GM21360 (cell line): ENCODE results near the gene HCRT.
A peak's percentile ranks its signal among the peaks of the same experiment; 100 is the strongest.
"Not testable (repeated sequence)": the region's sequence is repeated elsewhere in the genome, so short reads cannot be mapped to it uniquely, and the experiment has no call there.

Experiments
- ATAC-seq: cut with Tn5 transposase; IDR thresholded peaks from one replicate; pipeline ENCODE4 v1.9.1; 2021; ENCODE audit warnings: mild to moderate bottlenecking, moderate library complexity; ENCODE audit not compliant: unreplicated experiment

Gene HCRT

GRCh38 chr17:42198897-42199296 is 13.6 kb upstream of the HCRT start:
- ATAC-seq, result no peak

- ATAC-seq, result no peak
Observed at GRCh38 chr17:42197564-42198156, 12.4 kb upstream of the HCRT start.

GRCh38 chr17:42193969-42194899 is 9.0 kb upstream of the HCRT start, which contains the start of gene GHDC:
GHDC (minus strand) TSS chr17:42194494; CDS start chr17:42193581, 913 bp downstream.
- ATAC-seq, result peak; percentile 68

- no peak for ATAC-seq
Observed at GRCh38 chr17:42193216-42193968, 8.1 kb upstream of the HCRT start.

GRCh38 chr17:42192189-42193126 is 7.2 kb upstream of the HCRT start:
- no peak for ATAC-seq

GRCh38 chr17:42191275-42191608 is 6.0 kb upstream of the HCRT start:
- no peak for ATAC-seq

GRCh38 chr17:42190491-42191274 is 5.4 kb upstream of the HCRT start:
- no peak for ATAC-seq

- ATAC-seq, result no peak
Observed at GRCh38 chr17:42189651-42189965, 4.4 kb upstream of the HCRT start.

GRCh38 chr17:42188749-42189650 is 3.7 kb upstream of the HCRT start:
- no peak for ATAC-seq

- no peak for ATAC-seq
Observed at GRCh38 chr17:42187833-42188232, 2.6 kb upstream of the HCRT start.

- ATAC-seq, result not testable (repeated sequence)
Observed at GRCh38 chr17:42186191-42186590, 939 bp upstream of the HCRT start.

GRCh38 chr17:42185621-42185930 is 324 bp upstream of the HCRT start:
- ATAC-seq, result no peak

GRCh38 chr17:42183741-42184711 is 1.2 kb downstream of the HCRT start:
- peak; percentile 59 for ATAC-seq

GRCh38 chr17:42182927-42183734 is 2.1 kb downstream of the HCRT start:
- no peak for ATAC-seq

GRCh38 chr17:42181851-42182207 is 3.4 kb downstream of the HCRT start:
- no peak for ATAC-seq

- ATAC-seq, result peak; percentile 32
Observed at GRCh38 chr17:42180922-42181850, 4.1 kb downstream of the HCRT start, which contains the start of gene KCNH4. KCNH4 (minus strand) TSS chr17:42181142; CDS start chr17:42180945, 197 bp downstream.
